ENCODE measurements around the gene FOXA1. TPM values are rescaled to one million over a fixed set of nuclear protein-coding genes. Genes with fewer than 3 reads are reported as not detected.

The FOXA1 gene
- total RNA-seq, 3 donors from 2014 or later (not counting 1 experiment from before 2014, with no cell fraction given), result not detected

DNA sequence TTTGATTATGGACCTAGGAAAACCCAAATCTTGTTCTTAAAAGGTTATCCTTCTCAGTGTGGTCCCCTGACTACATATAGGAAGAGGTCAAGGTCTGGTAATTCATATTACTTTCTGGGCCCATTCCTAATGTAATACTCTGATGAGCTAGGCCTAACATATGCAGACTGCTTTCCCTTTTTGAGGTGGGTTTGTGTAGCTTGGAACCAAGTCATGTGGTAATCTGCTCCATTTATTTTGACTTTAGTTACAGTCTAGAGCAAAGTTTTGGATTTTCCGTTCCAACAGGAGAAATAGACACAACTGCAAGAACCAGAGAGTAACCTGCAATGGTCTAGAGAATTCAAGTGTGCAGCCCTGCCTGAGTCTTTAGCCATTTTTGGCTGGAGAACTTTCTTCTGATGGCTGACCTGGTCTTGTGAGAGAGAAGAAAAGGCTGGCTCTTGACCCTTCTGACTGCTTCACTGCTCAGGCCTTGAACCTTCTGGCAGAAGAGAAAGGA is 22.9 kb upstream of the FOXA1 start:
- peaks cover 20% of the 10 kb centered on the region for H3K36me3 Mint-ChIP-seq
- TF ChIP-seq, protein P1, sequence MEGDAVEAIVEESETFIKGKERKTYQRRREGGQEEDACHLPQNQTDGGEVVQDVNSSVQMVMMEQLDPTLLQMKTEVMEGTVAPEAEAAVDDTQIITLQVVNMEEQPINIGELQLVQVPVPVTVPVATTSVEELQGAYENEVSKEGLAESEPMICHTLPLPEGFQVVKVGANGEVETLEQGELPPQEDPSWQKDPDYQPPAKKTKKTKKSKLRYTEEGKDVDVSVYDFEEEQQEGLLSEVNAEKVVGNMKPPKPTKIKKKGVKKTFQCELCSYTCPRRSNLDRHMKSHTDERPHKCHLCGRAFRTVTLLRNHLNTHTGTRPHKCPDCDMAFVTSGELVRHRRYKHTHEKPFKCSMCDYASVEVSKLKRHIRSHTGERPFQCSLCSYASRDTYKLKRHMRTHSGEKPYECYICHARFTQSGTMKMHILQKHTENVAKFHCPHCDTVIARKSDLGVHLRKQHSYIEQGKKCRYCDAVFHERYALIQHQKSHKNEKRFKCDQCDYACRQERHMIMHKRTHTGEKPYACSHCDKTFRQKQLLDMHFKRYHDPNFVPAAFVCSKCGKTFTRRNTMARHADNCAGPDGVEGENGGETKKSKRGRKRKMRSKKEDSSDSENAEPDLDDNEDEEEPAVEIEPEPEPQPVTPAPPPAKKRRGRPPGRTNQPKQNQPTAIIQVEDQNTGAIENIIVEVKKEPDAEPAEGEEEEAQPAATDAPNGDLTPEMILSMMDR (IDR thresholded peaks at IDR 0.05), result no peak
- intact Hi-C loops (cut with micrococcal nuclease), result no loop called here
- H3K27me3 Mint-ChIP-seq (ENCODE audit: low read depth in 2 of 2), result peaks cover 3 to 11% of the 10 kb centered on the region in 2 donors
- peaks cover 8 to 13% of the 10 kb centered on the region in 2 donors for H3K9me3 Mint-ChIP-seq
- no peak for DNase-seq
- no peak overlapping the region for H3K4me3 Mint-ChIP-seq
- Histone ChIP-seq H3K27me3 (ENCODE audit: control insufficient read depth, insufficient read depth, low read length) (peaks cover 2% of the 10 kb centered on the region), H3K9me3 (ENCODE audit: control insufficient read depth, insufficient read depth, low read length) (peaks cover 22% of the 10 kb centered on the region), H3K4me1 (ENCODE audit: control insufficient read depth, insufficient read depth, low read length) (no peaks in the 10 kb centered on the region), H3K4me3 (ENCODE audit: low read length) (no peak overlapping the region), H3K36me3 (ENCODE audit: control insufficient read depth, insufficient read depth, low read length) (no peaks in the 10 kb centered on the region), H3K27ac (ENCODE audit: low read length) (no peak overlapping the region)
- no peak overlapping the region for H3K27ac Mint-ChIP-seq
- WGBS (ENCODE audit: insufficient coverage), result 92% methylated on average over 1 of the region's 1 CpG
- H3K4me1 Mint-ChIP-seq, result no peaks in the 10 kb centered on the region
- no peak for ATAC-seq

DNA sequence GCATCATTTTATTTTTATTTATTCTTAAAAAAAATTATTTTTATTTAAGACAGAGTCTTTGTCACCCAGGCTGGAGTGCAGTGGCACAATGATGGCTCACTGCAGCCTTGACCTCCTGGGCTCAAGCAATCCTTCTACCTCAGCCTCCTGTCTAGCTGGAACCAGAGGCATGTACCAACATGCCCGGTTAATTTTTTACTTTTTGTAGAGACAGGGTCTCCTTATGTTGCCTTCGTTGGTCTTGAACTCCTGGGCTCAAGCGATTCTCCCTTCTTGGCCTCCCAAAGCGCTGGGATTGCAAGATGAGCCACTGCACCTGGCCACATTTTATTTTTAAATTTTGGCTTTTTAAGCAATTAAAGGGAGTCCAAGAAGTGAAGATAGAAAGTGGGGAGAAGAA is 21.8 kb upstream of the FOXA1 start:
- Histone ChIP-seq H3K27ac (ENCODE audit: low read length) (no peak overlapping the region), H3K36me3 (ENCODE audit: control insufficient read depth, insufficient read depth, low read length) (no peaks in the 10 kb centered on the region), H3K4me1 (ENCODE audit: control insufficient read depth, insufficient read depth, low read length) (no peaks in the 10 kb centered on the region), H3K9me3 (ENCODE audit: control insufficient read depth, insufficient read depth, low read length) (peaks cover 22% of the 10 kb centered on the region), H3K4me3 (ENCODE audit: low read length) (no peak overlapping the region), H3K27me3 (ENCODE audit: control insufficient read depth, insufficient read depth, low read length) (no peaks in the 10 kb centered on the region)
- no peak for DNase-seq
- Mint-ChIP-seq H3K36me3 (peaks cover 20% of the 10 kb centered on the region), H3K27me3 (ENCODE audit: low read depth in 2 of 2) (peaks cover 0 to 11% of the 10 kb centered on the region in 2 donors), H3K27ac (no peak overlapping the region), H3K4me1 (no peaks in the 10 kb centered on the region), H3K4me3 (no peak overlapping the region), H3K9me3 (peaks cover 10 to 16% of the 10 kb centered on the region in 2 donors)
- intact Hi-C loops (cut with micrococcal nuclease), result no loop called here
- no peak for ATAC-seq
- TF ChIP-seq, protein P1 (IDR thresholded peaks at IDR 0.05), result no peak
- WGBS (ENCODE audit: insufficient coverage), result 90% methylated on average over 4 of the region's 4 CpGs

DNA sequence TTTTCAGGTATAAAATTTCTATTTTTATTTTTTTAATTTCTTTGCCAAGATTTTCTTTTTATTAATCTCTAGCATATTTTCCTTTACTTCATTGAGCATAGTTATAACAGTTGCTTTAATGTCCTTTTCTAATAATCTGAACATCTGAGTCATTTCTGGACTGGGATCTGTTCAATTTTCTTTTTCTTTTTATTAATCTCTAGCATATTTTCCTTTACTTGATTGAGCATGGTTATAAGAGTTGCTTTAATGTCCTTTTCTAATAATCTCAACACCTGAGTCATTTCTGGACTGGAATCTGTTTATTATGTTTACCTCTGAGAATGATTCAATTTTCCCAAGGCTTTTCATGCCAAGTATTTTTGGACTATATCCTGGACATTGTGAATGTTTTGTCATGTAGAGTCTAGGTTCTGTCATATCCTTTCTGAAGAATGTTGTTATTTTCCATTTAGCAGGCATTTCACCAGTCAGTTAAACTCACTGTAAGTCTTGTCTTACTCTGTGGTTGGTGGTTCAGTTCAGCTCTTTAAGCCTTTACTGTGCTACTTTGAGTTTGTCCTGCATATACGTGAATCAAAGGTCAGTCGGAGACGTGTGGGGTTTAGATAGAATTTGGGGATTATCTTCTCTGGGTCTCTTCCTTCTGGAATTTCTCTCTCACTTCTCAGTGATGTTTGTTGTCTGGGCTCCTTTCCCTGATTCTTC is 20.7 kb upstream of the FOXA1 start:
- 83% methylated on average over 1 of the region's 3 CpGs for WGBS (ENCODE audit: insufficient coverage)
- no peak overlapping the region for H3K27ac Mint-ChIP-seq
- ATAC-seq, result no peak
- no peak overlapping the region for H3K4me3 ChIP-seq (ENCODE audit: low read length)
- peaks cover 26% of the 10 kb centered on the region for H3K9me3 ChIP-seq (ENCODE audit: control insufficient read depth, insufficient read depth, low read length)
- no peaks in the 10 kb centered on the region for H3K27me3 ChIP-seq (ENCODE audit: control insufficient read depth, insufficient read depth, low read length)
- no peak overlapping the region for H3K27ac ChIP-seq (ENCODE audit: low read length)
- no peaks in the 10 kb centered on the region for H3K36me3 ChIP-seq (ENCODE audit: control insufficient read depth, insufficient read depth, low read length)
- DNase-seq, result no peak
- TF ChIP-seq, protein P1 (IDR thresholded peaks at IDR 0.05), result no peak
- peaks cover 6% of the 10 kb centered on the region in 2 donors for H3K27me3 Mint-ChIP-seq (ENCODE audit: low read depth in 2 of 2)
- peaks cover 20% of the 10 kb centered on the region for H3K36me3 Mint-ChIP-seq
- no peaks in the 10 kb centered on the region for H3K4me1 Mint-ChIP-seq
- intact Hi-C loops (cut with micrococcal nuclease), result no loop called here
- no peaks in the 10 kb centered on the region for H3K4me1 ChIP-seq (ENCODE audit: control insufficient read depth, insufficient read depth, low read length)
- no peak overlapping the region for H3K4me3 Mint-ChIP-seq
- H3K9me3 Mint-ChIP-seq, result peaks cover 10 to 17% of the 10 kb centered on the region in 2 donors
